GM12878 (cell line): ENCODE measurements around the gene INTS6L. TPM values are rescaled to one million over a fixed set of nuclear protein-coding genes. Genes with fewer than 3 reads are reported as not detected.

ENCODE experiments used
- ATAC-seq: fragments of 200-7000 bp; cut with Tn5 transposase; 3 replicates; pipeline ENCODE4 v1.9.1; 2020; ENCODE audit warnings: mild to moderate bottlenecking, moderate library complexity
- BruUV-seq: library from RNA; stranded (reverse); fragments of 400-500 nt; replicated peaks from 2 replicates; lab custom pipeline; 2021; lab: Mats Ljungman, UMichigan
- CTCF ChIA-PET: fragments of 300-600 bp; sonication (Branson Sonifier 250); formaldehyde crosslinking; extraction: SDS; loops from one replicate; lab custom pipeline; 2021; ENCODE audit warnings: inconsistent platforms; lab: Yijun Ruan, JAX
- POLR2A ChIA-PET: fragments of 350-600 bp; formaldehyde crosslinking; extraction: SDS; loops from one replicate; lab custom pipeline; 2021; ENCODE audit warnings: inconsistent platforms; lab: Charles Lee
- RAD21 ChIA-PET: fragments of 300-600 bp; sonication (Branson Sonifier 250); formaldehyde crosslinking; loops from one replicate; lab custom pipeline; 2023; ENCODE audit warnings: antibody characterized with exemption; ENCODE audit not compliant: unreplicated experiment; lab: Charles Lee
- SMC1A ChIA-PET: fragments of 300-600 bp; sonication (Branson Sonifier 250); formaldehyde crosslinking; loops from one replicate; lab custom pipeline; 2023; ENCODE audit not compliant: unreplicated experiment, uncharacterized antibody; lab: Charles Lee
- DNase-seq: peaks from one replicate; pipeline ENCODE4 v3.0.0-alpha.2; 2011; ENCODE audit warnings: low read depth, low spot score
- FAIRE-seq: peaks from 3 replicates; lab custom pipeline; 2011; peaks lifted over from hg19 to GRCh38; lab: Jason Lieb, UNC
- H2AFZ ChIP-seq: 2 replicates; pipeline ENCODE4 v1.6.0; 2011; ENCODE audit warnings: low read depth, low read length, control low read depth; ENCODE audit not compliant: control insufficient read depth
- H3K27ac ChIP-seq: 2 replicates; pipeline ENCODE4 v1.5.1; 2011; ENCODE audit warnings: control low read depth; ENCODE audit not compliant: control insufficient read depth, insufficient read depth
- H3K27me3 ChIP-seq, 2 experiments: replicated peaks in 1 of 2; 2 replicates each; pipeline versions ENCODE4 v1.6.0 to v1.6.1; 2011; ENCODE audit warnings: low read length in 1 of 2; ENCODE audit not compliant: control insufficient read depth in 2 of 2, insufficient read depth in 2 of 2
- H3K36me3 ChIP-seq, 2 experiments: 2 replicates each; pipeline ENCODE4 v1.5.1; 2011; ENCODE audit warnings: low read length in 1 of 2; ENCODE audit not compliant: control insufficient read depth in 2 of 2, insufficient read depth in 2 of 2
- H3K4me1 ChIP-seq: 2 replicates; pipeline ENCODE4 v1.6.1; 2011; ENCODE audit warnings: mild to moderate bottlenecking, low read length, moderate library complexity, mixed read lengths; ENCODE audit not compliant: control insufficient read depth, insufficient read depth
- H3K4me2 ChIP-seq: 2 replicates; pipeline ENCODE4 v1.6.0; 2011; ENCODE audit warnings: control low read depth; ENCODE audit not compliant: control insufficient read depth, insufficient read depth
- H3K4me3 ChIP-seq: fragments of 200-600 bp; sonication (generic); 2 replicates; pipeline ENCODE4 v1.5.1; 2016
- H3K79me2 ChIP-seq: 2 replicates; pipeline ENCODE4 v1.6.0; 2011; ENCODE audit warnings: low read length; ENCODE audit not compliant: control insufficient read depth, insufficient read depth
- H3K9ac ChIP-seq: 2 replicates; pipeline ENCODE4 v1.8.0; 2011; ENCODE audit warnings: low read length, control low read depth, mixed read lengths; ENCODE audit not compliant: control insufficient read depth, insufficient read depth
- H3K9me3 ChIP-seq: replicated peaks from 3 replicates; pipeline ENCODE4 v1.5.1; 2011; ENCODE audit warnings: mild to moderate bottlenecking, low read length; ENCODE audit not compliant: control insufficient read depth, insufficient read depth
- H4K20me1 ChIP-seq: 2 replicates; pipeline ENCODE4 v1.6.0; 2011; ENCODE audit not compliant: control insufficient read depth, insufficient read depth
- EED ChIP-seq: sonication (generic); IDR thresholded peaks from 2 replicates; pipeline ENCODE4 v1.6.1; 2016; ENCODE audit warnings: antibody characterized with exemption, low read depth
- FOS ChIP-seq: IDR thresholded peaks from 3 replicates; pipeline ENCODE4 v1.6.1; 2011; ENCODE audit warnings: borderline replicate concordance; ENCODE audit not compliant: insufficient read length; ENCODE audit errors: extremely low read depth
- FOXM1 ChIP-seq: IDR thresholded peaks from 2 replicates; pipeline ENCODE4 v1.6.1; 2012; ENCODE audit warnings: low read depth, mild to moderate bottlenecking, inconsistent platforms, low read length, moderate library complexity
- HDAC6 ChIP-seq: fragments of 200-600 bp; sonication (generic); IDR thresholded peaks from one replicate; pipeline ENCODE4 v1.8.0; 2017; ENCODE audit warnings: antibody characterized with exemption; ENCODE audit not compliant: unreplicated experiment
- KAT2A ChIP-seq: conservative IDR thresholded peaks from 2 replicates; pipeline ENCODE4 v1.6.1; 2011; ENCODE audit warnings: low read depth, low read length; ENCODE audit not compliant: control insufficient read depth
- KDM1A ChIP-seq: fragments of 200-600 bp; sonication (generic); IDR thresholded peaks from 2 replicates; pipeline ENCODE4 v1.6.1; 2016; ENCODE audit warnings: borderline replicate concordance
- MTA2 ChIP-seq: fragments of 450-650 bp; IDR thresholded peaks from 2 replicates; pipeline ENCODE4 v1.6.1; 2016; ENCODE audit warnings: low read depth, mild to moderate bottlenecking, moderate library complexity
- MTA3 ChIP-seq: IDR thresholded peaks from 2 replicates; pipeline ENCODE4 v1.6.1; 2012; ENCODE audit warnings: low read length, inconsistent platforms, borderline replicate concordance
- NFYA ChIP-seq: IDR thresholded peaks from 2 replicates; pipeline ENCODE4 v1.6.1; 2011; ENCODE audit warnings: low read depth, mild to moderate bottlenecking, low read length, improper control_type of control experiment, borderline replicate concordance
- POLR2A ChIP-seq: IDR thresholded peaks from 2 replicates; pipeline ENCODE4 v1.6.1; 2011; ENCODE audit warnings: low read depth, mild to moderate bottlenecking, low read length
- RELA ChIP-seq: fragments of 450-650 bp; IDR thresholded peaks from 2 replicates; pipeline ENCODE4 v1.8.0; 2014; ENCODE audit warnings: borderline replicate concordance; ENCODE audit not compliant: partially characterized antibody
- REST ChIP-seq: IDR thresholded peaks from 2 replicates; pipeline ENCODE4 v1.6.1; 2012; ENCODE audit warnings: mild to moderate bottlenecking, low read depth, low read length
- SP1 ChIP-seq: IDR thresholded peaks from one replicate; pipeline ENCODE4 v1.6.1; 2011; ENCODE audit warnings: low read depth, low read length
- SRF ChIP-seq, 2 experiments: IDR thresholded peaks; 2 replicates each; pipeline ENCODE4 v1.6.1; 2011; ENCODE audit warnings: low read depth in 2 of 2, low read length in 2 of 2, mild to moderate bottlenecking in 1 of 2, moderate library complexity in 1 of 2
- USF1 ChIP-seq: IDR thresholded peaks from 2 replicates; pipeline ENCODE4 v1.6.1; 2011; ENCODE audit warnings: borderline replicate concordance, low read depth, mild to moderate bottlenecking, moderate library complexity, mixed read lengths, low read length; ENCODE audit not compliant: insufficient read depth; ENCODE audit errors: extremely low read length
- WRNIP1 ChIP-seq: IDR thresholded peaks from 2 replicates; pipeline ENCODE4 v1.6.1; 2011; ENCODE audit warnings: low read depth, low read length, improper control_type of control experiment, borderline replicate concordance
- WGBS: methylation state at CpG from one replicate; pipeline ENCODE4 v1.1.6; 2016; ENCODE audit warnings: low lambda C conversion rate; ENCODE audit not compliant: insufficient replicate concordance, insufficient coverage; ENCODE audit errors: missing lambda C conversion rate; 5-methylcytosine and 5-hydroxymethylcytosine counted together
- in situ Hi-C: fragments of 300-500 bp; cut with MboI; formaldehyde crosslinking; loops from 9 replicates; pipeline ENCODE4 v1.14.3; 2018; ENCODE audit warnings: mixed read lengths
- intact Hi-C: fragments of 100-400 bp; cut with micrococcal nuclease; formaldehyde crosslinking; loops from one replicate; pipeline ENCODE4 v1.14.2; 2022; ENCODE audit not compliant: unreplicated experiment
- polyA plus RNA-seq, 11 experiments: library from polyadenylated mRNA; depleted of rRNA in 4 of 11; unstranded in 6 of 11; stranded (reverse) in 5 of 11; fragments of >200 nt; fragmentation: Nextera tagmentation in 4 of 11; fragmentation: Illumina TruSeq in 1 of 11; extraction: Ambion mirVana in 4 of 11; extraction: Trizol in 1 of 11; gene quantifications; 1 replicate in 1 of 11; 2 replicates in 10 of 11; pipeline versions ENCODE4 v1.2.1 to v1.2.3, GENCODE V29; 2011 to 2016; ENCODE audit warnings: inconsistent platforms in 2 of 11, missing spikeins in 2 of 11, low read depth in 1 of 11
- total RNA-seq, 4 experiments: library from RNA; depleted of rRNA in 3 of 4; stranded (reverse); fragments of >200 nt in 3 of 4; fragmentation: Illumina TruSeq in 1 of 4; extraction: Trizol in 1 of 4; gene quantifications; 2 replicates each; pipeline versions ENCODE4 v1.2.1 to v1.2.3, GENCODE V29; 2013 to 2021
- TF ChIP-seq, protein P1 (sequence below): IDR thresholded peaks from 2 replicates; pipeline ENCODE4 v1.6.1; 2011; ENCODE audit warnings: low read depth, low read length, improper control_type of control experiment, borderline replicate concordance
- TF ChIP-seq, protein P2 (sequence below): IDR thresholded peaks from 2 replicates; pipeline ENCODE4 v1.6.1; 2011; ENCODE audit warnings: mild to moderate bottlenecking, low read depth, low read length, moderate library complexity; ENCODE audit not compliant: insufficient replicate concordance

Gene INTS6L
- total and polyA plus RNA-seq, 10 of the 15 experiments (the other 5 are each of a cell fraction or from before 2014, with no cell fraction given): 4.9 to 84.9 (median 15.3) TPM

DNA sequence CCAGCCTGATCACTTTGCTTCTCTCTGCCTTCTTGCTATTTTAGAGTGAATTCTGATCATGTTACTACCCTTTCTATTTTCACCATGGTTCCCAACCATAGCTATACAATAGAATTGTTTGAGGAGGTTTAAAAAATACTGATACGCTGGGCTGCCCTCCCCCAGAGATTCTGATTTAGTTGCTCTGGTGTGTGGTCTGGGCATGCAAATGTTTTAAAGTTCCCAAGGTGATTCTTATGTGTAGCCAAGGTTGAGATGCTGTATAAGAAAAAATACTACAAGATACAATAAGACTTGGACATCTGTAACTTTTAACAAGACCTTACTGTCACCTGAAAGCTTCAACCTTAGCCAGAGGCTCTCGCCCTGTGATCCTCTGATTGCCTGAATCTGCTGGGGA lies 22.2 kb upstream of the INTS6L start:
- in situ Hi-C loops (no loop called here), intact Hi-C loops (no loop called here)
- DNase-seq: no peak
- WGBS: 32% methylated on average over 2 of the region's 2 CpGs
- FAIRE-seq: no peak
- POLR2A ChIA-PET: no interaction called here
- Histone ChIP-seq H3K36me3 (no peaks in the 10 kb centered on the region), H4K20me1 (no peaks in the 10 kb centered on the region), H3K9me3 (no peaks in the 10 kb centered on the region), H3K4me1 (no peaks in the 10 kb centered on the region), H3K79me2 (no peaks in the 10 kb centered on the region), H3K4me3 (no peak overlapping the region), H3K27ac (no peak overlapping the region), H3K4me2 (no peak overlapping the region), H3K27me3 (no peaks in the 10 kb centered on the region), H3K9ac (no peak overlapping the region), H2AFZ (no peak overlapping the region)
- CTCF ChIA-PET: interaction anchor here (1.0 kb wide), 1 partner anchor 46 kb away, joined by 3 read pairs; no protein-coding TSS in a partner anchor
- no TSS peak for BruUV-seq
- RAD21 ChIA-PET: no interaction called here
- ATAC-seq: peak; percentile 37; the same call in 2 of the 3 replicates
- SMC1A ChIA-PET: interaction anchor here (1.4 kb wide), 2 partner anchors 17 to 18 kb away, joined by 3 to 4 read pairs; no protein-coding TSS in a partner anchor
- TF ChIP-seq SRF (IDR thresholded peaks at IDR 0.05; ENCODE audit: low read depth in 2 of 2, low read length in 2 of 2): no peak
- no peak for TF ChIP-seq WRNIP1
- TF ChIP-seq RELA: no peak
- no peak for TF ChIP-seq SP1
- no peak for TF ChIP-seq KDM1A
- TF ChIP-seq FOS: no peak
- TF ChIP-seq, protein P1, sequence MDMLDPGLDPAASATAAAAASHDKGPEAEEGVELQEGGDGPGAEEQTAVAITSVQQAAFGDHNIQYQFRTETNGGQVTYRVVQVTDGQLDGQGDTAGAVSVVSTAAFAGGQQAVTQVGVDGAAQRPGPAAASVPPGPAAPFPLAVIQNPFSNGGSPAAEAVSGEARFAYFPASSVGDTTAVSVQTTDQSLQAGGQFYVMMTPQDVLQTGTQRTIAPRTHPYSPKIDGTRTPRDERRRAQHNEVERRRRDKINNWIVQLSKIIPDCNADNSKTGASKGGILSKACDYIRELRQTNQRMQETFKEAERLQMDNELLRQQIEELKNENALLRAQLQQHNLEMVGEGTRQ: no peak
- TF ChIP-seq POLR2A: no peak
- TF ChIP-seq HDAC6: no peak
- no peak for TF ChIP-seq FOXM1
- TF ChIP-seq, protein P2, sequence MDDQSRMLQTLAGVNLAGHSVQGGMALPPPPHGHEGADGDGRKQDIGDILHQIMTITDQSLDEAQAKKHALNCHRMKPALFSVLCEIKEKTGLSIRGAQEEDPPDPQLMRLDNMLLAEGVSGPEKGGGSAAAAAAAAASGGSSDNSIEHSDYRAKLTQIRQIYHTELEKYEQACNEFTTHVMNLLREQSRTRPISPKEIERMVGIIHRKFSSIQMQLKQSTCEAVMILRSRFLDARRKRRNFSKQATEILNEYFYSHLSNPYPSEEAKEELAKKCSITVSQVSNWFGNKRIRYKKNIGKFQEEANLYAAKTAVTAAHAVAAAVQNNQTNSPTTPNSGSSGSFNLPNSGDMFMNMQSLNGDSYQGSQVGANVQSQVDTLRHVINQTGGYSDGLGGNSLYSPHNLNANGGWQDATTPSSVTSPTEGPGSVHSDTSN: no peak
- TF ChIP-seq USF1: no peak
- TF ChIP-seq EED: no peak
- no peak for TF ChIP-seq NFYA
- TF ChIP-seq REST: no peak
- no peak for TF ChIP-seq MTA3
- no peak for TF ChIP-seq KAT2A
- TF ChIP-seq MTA2: no peak
